Adrenal gland (tissue), 12 donors: ENCODE results near the gene IMP4. TPM values are rescaled to one million over a fixed set of nuclear protein-coding genes. Genes with fewer than 3 reads are reported as not detected.
A peak's percentile ranks its signal among the peaks of the same experiment; 100 is the strongest.

Source experiments
- DNase-seq, 7 donors: peaks; one replicate each; pipeline ENCODE4 v3.0.0-alpha.2; 2019 to 2020
- H3K27ac ChIP-seq, 5 donors: fragments of 200-600 bp; sonication (generic) in 4 of 5; 1 replicate in 3 of 5; 2 replicates in 2 of 5; pipeline versions ENCODE4 v1.5.1 to v1.8.0; 2016 to 2020; ENCODE audit warnings: mild to moderate bottlenecking in 1 of 5
- H3K27me3 ChIP-seq: fragments of 200-600 bp; 2 replicates; pipeline ENCODE4 v1.8.0; 2021
- H3K36me3 ChIP-seq, 2 donors: fragments of 200-600 bp; replicated peaks in 1 of 2; 1 replicate in 1 of 2; 2 replicates in 1 of 2; pipeline versions ENCODE4 v1.5.1 to v1.8.0; 2018 to 2022
- H3K4me1 ChIP-seq, 2 donors: fragments of 200-600 bp; replicated peaks in 1 of 2; 1 replicate in 1 of 2; 2 replicates in 1 of 2; pipeline versions ENCODE4 v1.5.1 to v1.8.0; 2018 to 2021
- H3K4me3 ChIP-seq, 4 donors: fragments of 200-600 bp; sonication (generic) in 3 of 4; one replicate each; pipeline ENCODE4 v1.5.1; 2016 to 2018
- H3K9me3 ChIP-seq, 3 donors: fragments of 200-600 bp; sonication (generic) in 1 of 3; replicated peaks in 1 of 3; 1 replicate in 2 of 3; 2 replicates in 1 of 3; pipeline versions ENCODE4 v1.5.1 to v1.8.0; 2016 to 2021
- CTCF ChIP-seq, 6 experiments: fragments of 450-650 bp in 4 of 6; fragments of 200-600 bp in 2 of 6; sonication (generic) in 1 of 6; IDR thresholded peaks; 1 replicate in 5 of 6; 2 replicates in 1 of 6; pipeline versions ENCODE4 v1.5.1 to v1.8.0; 2016 to 2021; ENCODE audit warnings: antibody characterized with exemption in 6 of 6, mild to moderate bottlenecking in 2 of 6, moderate library complexity in 1 of 6
- POLR2A ChIP-seq, 2 donors: fragments of 450-650 bp; IDR thresholded peaks; one replicate each; pipeline ENCODE4 v1.6.1; 2017; ENCODE audit warnings: antibody characterized with exemption in 2 of 2, mild to moderate bottlenecking in 2 of 2, moderate library complexity in 1 of 2
- WGBS, 4 donors: extraction: QIAGEN DNeasy Blood & Tissue Kit in 2 of 4; methylation state at CpG; one replicate each; pipeline versions ENCODE4 v1.1.5 to v1.1.7; 2013 to 2017; 5-methylcytosine and 5-hydroxymethylcytosine counted together
- intact Hi-C, 2 donors: fragments of 100-400 bp; cut with DNase I; formaldehyde crosslinking; loops; one replicate each; pipeline versions ENCODE4 v1.14.1 to v1.15.0; 2022 to 2023
- polyA plus RNA-seq, 3 donors: library from polyadenylated mRNA; stranded (reverse); fragments of 200-250 nt in 2 of 3; fragments of 350-450 nt in 1 of 3; fragmentation: Illumina TruSeq in 1 of 3; extraction: RNeasy Lipid Tissue Mini Kit (QIAGEN cat#74804) in 1 of 3; gene quantifications; one replicate each; pipeline ENCODE4 v1.2.3, GENCODE V29; 2013 to 2014
- total RNA-seq, 9 donors: library from RNA; depleted of rRNA in 4 of 9; stranded (reverse); fragments of >200 nt in 4 of 9; fragments of 120-200 nt in 1 of 9; fragmentation: NEBNext Ultra II Directional in 1 of 9; extraction: Animal tissue kit (Norgen Biotek cat#: 25700) in 1 of 9; gene quantifications; one replicate each; pipeline versions ENCODE4 v1.1.0 to v1.2.4, GENCODE V29; 2013 to 2023
- donor health status: healthy with polysubstance abuse.
- donor health status: Bipolar disorder and iron deficiency.
- donor health status: DM: yes; HTN: yes; CAD: no.
- donor health status: DM: no; HTN: no; CAD: no.
- donor health status: DM: no; HTN: no; CAD: no.
- donor health status: DM: yes; HTN: yes; CAD: no.

IMP4 gene
- total and polyA plus RNA-seq, 12 donors = 55.8 to 141 (median 85.9) TPM

GRCh38 chr2:130338793-130339345 is 3.8 kb upstream of the IMP4 start:
- TF ChIP-seq CTCF (IDR thresholded peaks at IDR 0.05) (no peak), POLR2A (IDR thresholded peaks at IDR 0.05) (no peak)
- H3K4me3 ChIP-seq = no peak overlapping the region
- WGBS, 4 donors = 93 to 97% (median 94%) methylated on average over 12 of the region's 12 CpGs
- H3K9me3 ChIP-seq = no peaks in the 10 kb centered on the region
- DNase-seq = no peak
- no peak overlapping the region for H3K27ac ChIP-seq
- peaks cover 0 to 16% of the 10 kb centered on the region in 2 donors for H3K36me3 ChIP-seq
- intact Hi-C loops = loop anchor here (10.0 kb wide), 3 partner anchors 154 to 474 kb away; partner anchors contain the start of genes MZT2B (in 1 of the 2) and SMPD4 (in 1 of the 2)
- H3K4me1 ChIP-seq = peaks cover 8 to 20% of the 10 kb centered on the region in 2 donors
- no peaks in the 10 kb centered on the region for H3K27me3 ChIP-seq

- Histone ChIP-seq H3K4me3 (no peak overlapping the region), H3K27ac (no peak overlapping the region), H3K36me3 (peaks cover 0 to 25% of the 10 kb centered on the region in 2 donors), H3K9me3 (no peaks in the 10 kb centered on the region), H3K4me1 (peaks cover 8 to 25% of the 10 kb centered on the region in 2 donors), H3K27me3 (no peaks in the 10 kb centered on the region)
- TF ChIP-seq POLR2A (IDR thresholded peaks at IDR 0.05) (no peak), CTCF (IDR thresholded peaks at IDR 0.05) (no peak)
- 92 to 96% (median 95%) methylated on average over 10 of the region's 10 CpGs for WGBS, 4 donors
- intact Hi-C loops = loop anchor here (10.0 kb wide), 3 partner anchors 155 to 475 kb away; partner anchors contain the start of genes MZT2B (in 1 of the 2) and SMPD4 (in 1 of the 2)
- DNase-seq = no peak
These were observed 2.6 kb upstream of the IMP4 start for GRCh38 chr2:130339885-130340745.

- H3K4me3 ChIP-seq = peak overlapping the region; percentile 43 to 82 (median 62)
- H3K27ac ChIP-seq = peak overlapping the region in 4 of 5 donors; percentile 55 to 92 (median 84)
- peaks cover 8 to 25% of the 10 kb centered on the region in 2 donors for H3K4me1 ChIP-seq
- DNase-seq = no peak
- no peaks in the 10 kb centered on the region for H3K27me3 ChIP-seq
- 1 to 5% (median 3%) methylated on average over 8 to 24 of the region's 24 CpGs for WGBS, 4 donors
- no peaks in the 10 kb centered on the region for H3K9me3 ChIP-seq
- no peak for TF ChIP-seq CTCF (IDR thresholded peaks at IDR 0.05)
- TF ChIP-seq POLR2A (IDR thresholded peaks at IDR 0.05) = no peak
- peaks cover 0 to 39% of the 10 kb centered on the region in 2 donors for H3K36me3 ChIP-seq
- intact Hi-C loops = no loop called here
These were observed 1.1 kb upstream of the IMP4 start for GRCh38 chr2:130341562-130342019.

GRCh38 chr2:130342020-130342532 is 621 bp upstream of the IMP4 start:
- Histone ChIP-seq H3K4me1 (peaks cover 8 to 25% of the 10 kb centered on the region in 2 donors), H3K4me3 (peak overlapping the region; percentile 43 to 82 (median 62)), H3K27ac (peak overlapping the region; percentile 55 to 92 (median 90)), H3K36me3 (peaks cover 0 to 44% of the 10 kb centered on the region in 2 donors), H3K27me3 (no peaks in the 10 kb centered on the region), H3K9me3 (no peaks in the 10 kb centered on the region)
- TF ChIP-seq POLR2A (IDR thresholded peaks at IDR 0.05) (peak in 1 of 2 donors; percentile 71), CTCF (IDR thresholded peaks at IDR 0.05) (no peak)
- intact Hi-C loops = no loop called here
- DNase-seq = peak; percentile 88 to 96 (median 94)
- WGBS, 4 donors = 0 to 2% (median 1%) methylated on average over 11 to 24 of the region's 24 CpGs
